NCI-H1048 (cell line): ENCODE measurements around the gene SMIM24.

ENCODE experiments used
- DNase-seq: peaks from one replicate; lab custom pipeline; 2025; lab: John Stamatoyannopoulos, UW

The SMIM24 gene

DNA sequence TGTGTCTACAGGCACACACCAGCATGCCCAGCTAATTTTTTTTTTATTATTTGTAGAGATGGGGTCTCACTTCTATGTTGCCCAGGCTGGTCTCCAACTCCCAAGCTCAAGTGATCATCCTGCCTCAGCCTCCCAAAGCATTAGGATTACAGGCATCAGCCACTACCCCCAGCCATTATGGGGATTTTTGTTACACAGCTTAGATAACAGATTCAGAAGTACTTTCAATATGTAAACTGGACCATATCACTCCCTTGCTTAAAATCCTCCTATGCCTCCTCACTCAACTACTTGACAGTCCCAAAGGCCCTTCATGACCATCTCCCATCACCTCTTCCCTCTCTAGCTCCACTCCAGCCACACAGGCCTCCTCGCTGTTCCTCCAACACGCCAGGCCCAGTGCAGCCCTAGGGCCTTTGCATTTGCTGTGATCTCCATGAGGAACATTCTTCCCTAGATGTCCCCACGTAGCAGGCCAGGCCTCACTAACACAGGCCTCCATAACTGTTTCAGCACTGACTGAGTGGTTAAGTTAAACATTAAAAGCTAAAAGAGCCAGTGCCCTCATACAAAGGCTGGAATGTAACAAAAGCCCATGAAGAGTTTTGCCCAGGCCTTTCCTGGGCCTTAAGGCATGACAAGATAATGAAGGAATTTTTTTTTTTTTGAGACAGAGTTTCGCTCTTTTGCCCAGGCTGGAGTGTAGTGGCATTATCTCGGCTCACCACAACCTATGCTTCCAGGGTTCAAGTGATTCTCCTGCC, 17.6 kb upstream of the SMIM24 start:
- DNase-seq: no peak

DNA sequence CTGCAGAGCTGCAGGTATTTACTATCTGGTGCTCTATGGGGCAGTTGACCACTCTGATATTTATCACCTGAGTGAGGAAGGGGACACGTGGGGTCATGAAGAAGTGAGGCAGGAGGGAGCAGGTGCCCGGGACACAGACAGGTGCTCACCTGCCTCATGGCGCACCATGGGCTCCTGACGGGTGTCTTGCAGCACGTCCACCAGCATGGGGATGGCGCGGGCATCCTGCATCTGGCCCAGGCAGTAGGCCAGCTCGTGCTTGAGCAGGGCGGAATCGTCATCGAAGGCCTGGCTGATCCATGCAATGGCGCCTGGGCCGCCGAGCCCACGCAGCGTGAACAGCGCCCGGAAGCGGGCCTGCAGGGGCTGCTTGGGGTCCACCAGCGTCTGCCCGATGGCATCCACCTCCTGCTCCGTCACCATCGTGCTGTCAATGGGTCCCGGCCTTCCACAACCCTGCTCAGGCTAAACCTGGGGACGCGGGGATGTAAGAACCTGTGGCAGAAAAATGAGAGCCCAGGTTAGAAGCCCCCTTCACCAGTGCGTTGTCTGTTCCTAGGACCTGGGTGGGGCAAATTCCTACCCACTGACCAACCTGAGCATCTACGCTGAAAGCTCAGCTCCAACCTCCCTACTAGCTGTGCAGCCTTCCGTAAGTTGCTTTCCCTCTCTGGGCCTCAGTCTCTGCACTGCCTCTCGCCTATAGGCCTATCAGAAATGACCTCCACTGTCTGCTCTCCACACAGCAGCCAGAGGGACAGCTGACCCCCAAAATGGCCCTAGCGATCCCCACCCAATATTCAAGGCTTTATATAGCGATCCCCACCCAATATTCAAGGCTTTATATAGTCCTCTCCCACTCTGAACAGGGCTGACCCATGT, 16.3 kb upstream of the SMIM24 start:
- DNase-seq: no peak

- DNase-seq: no peak
Measured at GRCh38 chr19:3494559-3494958, 14.2 kb upstream of the SMIM24 start.

DNA sequence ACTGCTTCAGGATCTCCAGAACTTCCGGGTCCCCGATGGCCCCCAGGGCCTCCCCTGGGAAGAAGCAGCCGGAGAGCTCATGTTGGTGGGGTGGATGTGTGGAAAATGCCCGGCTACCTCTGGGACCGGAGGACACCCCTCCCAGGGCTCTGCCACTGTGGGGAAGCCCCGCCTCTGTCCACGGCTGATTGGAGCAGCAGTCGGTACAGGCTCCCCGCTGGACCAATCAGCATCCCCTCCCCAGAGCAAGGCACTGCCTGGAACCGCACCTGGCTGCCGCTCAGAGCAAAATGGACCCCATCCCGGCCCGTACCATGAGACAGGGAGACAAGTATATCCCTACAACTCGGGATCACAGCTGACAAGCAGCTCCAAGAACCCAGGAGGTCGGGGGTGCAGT, 13.7 kb upstream of the SMIM24 start:
- DNase-seq: no peak

GRCh38 chr19:3493651-3494050, 13.3 kb upstream of the SMIM24 start:
- DNase-seq: no peak

- DNase-seq: no peak
Measured at GRCh38 chr19:3492919-3493318, 12.6 kb upstream of the SMIM24 start.

- no peak for DNase-seq
Measured at GRCh38 chr19:3492131-3492839, 12.0 kb upstream of the SMIM24 start.

- DNase-seq: no peak
Measured at GRCh38 chr19:3491396-3492119, 11.2 kb upstream of the SMIM24 start.

- no peak for DNase-seq
Measured at GRCh38 chr19:3483226-3483628, 2.9 kb upstream of the SMIM24 start, which contains the start of gene SMIM44. Gene SMIM44 (minus strand): TSS chr19:3483441. CDS start chr19:3483403, 38 bp downstream.

GRCh38 chr19:3482507-3483225, 2.3 kb upstream of the SMIM24 start:
- DNase-seq: no peak

- no peak for DNase-seq
Measured at GRCh38 chr19:3481241-3482090, 1.1 kb upstream of the SMIM24 start.

- no peak for DNase-seq
Measured at GRCh38 chr19:3479834-3480215, 500 bp downstream of the SMIM24 start.

DNA sequence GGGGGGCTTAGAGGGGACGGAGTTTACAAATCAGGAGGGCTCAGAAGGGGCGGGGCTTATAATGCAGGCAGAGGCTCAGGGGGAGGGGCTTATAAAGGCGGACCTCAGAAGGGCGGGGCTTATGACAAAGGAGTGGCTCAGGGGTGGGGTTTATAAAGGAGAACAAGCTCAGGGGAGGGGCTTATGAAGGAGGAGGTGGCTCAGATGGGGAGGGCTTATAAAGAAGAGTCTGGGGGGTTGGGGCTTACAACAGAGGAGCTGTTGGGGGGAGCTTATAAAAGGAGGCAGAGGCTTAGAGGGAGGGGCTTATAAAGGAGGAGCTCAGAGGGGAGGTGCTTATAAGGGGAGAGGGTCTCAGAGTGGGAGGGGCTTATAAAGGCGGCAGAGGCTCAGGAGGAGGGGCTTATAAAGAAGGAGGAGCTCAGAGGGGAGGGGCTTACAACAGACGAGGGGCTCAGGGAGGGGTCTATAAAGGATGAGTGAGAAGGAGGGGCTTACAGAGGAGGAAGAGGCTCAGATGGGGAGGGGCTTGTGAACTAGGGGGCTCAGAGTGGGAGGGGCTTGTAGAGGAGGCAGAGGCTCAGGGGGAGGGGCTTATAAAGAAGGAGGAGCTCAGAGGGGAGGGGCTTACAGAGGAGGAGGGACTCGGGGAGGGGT, 1.0 kb downstream of the SMIM24 start:
- DNase-seq: no peak

DNA sequence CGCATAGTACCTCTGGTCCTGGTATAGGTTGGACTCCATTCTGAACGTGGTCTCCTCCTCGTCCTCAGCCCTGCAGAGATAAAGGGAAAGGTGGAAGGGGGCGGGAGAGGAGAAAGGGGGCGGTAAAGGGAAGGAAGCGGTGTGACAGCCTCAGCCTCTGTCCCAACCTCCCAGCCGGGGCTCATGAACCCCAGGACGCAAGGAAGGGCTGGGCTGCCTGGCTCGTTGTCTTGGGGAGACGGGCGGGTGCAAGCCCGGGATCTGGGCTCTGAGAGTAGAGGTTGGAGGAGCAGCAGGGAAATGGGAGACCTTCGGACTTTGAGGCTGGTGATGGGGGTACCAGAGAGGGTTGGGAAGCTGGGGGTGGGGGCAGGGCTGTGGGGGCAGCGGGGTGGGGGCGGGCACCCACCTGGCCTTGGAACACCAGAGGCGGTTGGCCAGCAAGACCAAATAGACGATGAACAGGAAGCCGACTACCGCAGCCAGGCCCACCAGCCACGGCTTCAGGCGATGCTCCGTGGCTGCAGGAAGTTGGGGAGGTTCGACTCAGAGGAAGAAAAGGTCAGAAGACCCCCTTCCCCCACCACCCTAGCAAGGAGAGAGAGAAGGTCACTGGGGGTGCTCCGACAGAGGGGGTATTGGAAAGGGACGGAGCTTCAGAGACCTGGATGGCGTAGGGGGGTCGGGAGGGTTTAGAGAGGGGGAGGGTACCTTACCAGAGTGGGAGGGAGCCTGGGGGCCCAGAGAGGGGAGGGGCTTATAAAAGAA, 1.7 kb downstream of the SMIM24 start:
- DNase-seq: no peak

DNA sequence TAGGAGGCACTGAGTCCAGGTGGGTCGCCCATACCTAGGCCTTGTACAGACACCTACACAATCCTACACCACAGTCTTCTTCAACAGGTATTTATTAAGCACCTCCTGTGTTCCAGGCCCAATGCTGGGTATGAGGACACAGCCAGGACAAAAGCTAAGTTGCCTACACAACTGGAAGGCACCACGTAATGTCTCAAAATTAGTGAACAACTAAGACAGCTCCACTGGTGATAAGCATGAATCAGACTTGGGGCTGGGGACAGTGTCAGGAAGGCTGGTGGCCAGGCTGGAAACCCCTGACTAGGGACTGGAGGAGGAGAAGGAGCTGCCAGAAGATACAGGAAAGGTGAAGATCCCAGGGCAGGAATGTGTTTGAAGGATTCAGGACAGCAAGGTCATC, 2.4 kb downstream of the SMIM24 start:
- DNase-seq: no peak

DNA sequence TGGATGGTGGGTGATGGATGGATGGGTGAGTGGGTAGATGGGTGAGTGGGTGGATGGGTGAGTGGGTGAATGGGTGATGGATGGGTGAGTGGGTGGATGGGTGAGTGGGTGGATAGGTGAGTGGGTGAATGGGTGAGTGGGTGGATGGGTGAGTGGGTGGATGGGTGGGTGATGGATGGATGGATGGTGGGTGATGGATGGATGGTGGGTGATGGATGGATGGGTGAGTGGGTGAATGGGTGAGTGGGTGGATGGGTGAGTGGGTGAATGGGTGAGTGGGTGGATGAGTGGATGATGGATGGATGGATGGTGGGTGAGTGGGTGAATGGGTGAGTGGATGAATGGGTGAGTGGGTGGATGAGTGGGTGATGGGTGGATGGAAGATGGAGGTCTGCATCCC, 2.8 kb downstream of the SMIM24 start:
- DNase-seq: no peak

GRCh38 chr19:3476830-3477229, 3.5 kb downstream of the SMIM24 start:
- no peak for DNase-seq

GRCh38 chr19:3475449-3475848, 4.9 kb downstream of the SMIM24 start:
- no peak for DNase-seq

DNA sequence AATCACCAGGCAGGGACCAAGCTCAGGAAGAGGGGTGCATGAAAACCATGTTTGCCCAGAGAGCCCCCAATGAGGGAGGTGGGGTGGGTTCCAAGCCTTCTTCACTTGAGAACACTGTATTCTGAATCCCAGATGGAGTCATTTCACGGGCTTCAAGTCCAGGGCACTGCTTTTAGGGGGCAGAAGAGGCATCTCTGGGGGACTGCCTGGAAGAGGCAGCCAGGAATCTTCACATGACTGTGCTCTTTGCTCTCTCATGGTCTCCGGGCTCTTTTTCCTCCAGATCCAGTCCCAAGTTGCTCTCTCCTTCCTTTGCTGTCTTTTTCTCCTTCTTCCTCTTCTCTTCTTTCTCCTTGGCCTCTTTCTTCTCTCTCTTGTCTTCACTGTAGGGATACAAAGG, 5.7 kb downstream of the SMIM24 start:
- DNase-seq: no peak
